ENCODE measurements around the gene ZNF766. TPM values are rescaled to one million over a fixed set of nuclear protein-coding genes. Genes with fewer than 3 reads are reported as not detected.

The ZNF766 gene
- total RNA-seq = 21.5 and 22.9 TPM in 2 replicates
- long read RNA-seq, full-length matches to known transcripts = 81 of 91 reads
- long read RNA-seq, partial matches to known transcripts = 5 of 91 reads
- long read RNA-seq, other reads (novel, unspliced or antisense) = 5 of 91 reads

DNA sequence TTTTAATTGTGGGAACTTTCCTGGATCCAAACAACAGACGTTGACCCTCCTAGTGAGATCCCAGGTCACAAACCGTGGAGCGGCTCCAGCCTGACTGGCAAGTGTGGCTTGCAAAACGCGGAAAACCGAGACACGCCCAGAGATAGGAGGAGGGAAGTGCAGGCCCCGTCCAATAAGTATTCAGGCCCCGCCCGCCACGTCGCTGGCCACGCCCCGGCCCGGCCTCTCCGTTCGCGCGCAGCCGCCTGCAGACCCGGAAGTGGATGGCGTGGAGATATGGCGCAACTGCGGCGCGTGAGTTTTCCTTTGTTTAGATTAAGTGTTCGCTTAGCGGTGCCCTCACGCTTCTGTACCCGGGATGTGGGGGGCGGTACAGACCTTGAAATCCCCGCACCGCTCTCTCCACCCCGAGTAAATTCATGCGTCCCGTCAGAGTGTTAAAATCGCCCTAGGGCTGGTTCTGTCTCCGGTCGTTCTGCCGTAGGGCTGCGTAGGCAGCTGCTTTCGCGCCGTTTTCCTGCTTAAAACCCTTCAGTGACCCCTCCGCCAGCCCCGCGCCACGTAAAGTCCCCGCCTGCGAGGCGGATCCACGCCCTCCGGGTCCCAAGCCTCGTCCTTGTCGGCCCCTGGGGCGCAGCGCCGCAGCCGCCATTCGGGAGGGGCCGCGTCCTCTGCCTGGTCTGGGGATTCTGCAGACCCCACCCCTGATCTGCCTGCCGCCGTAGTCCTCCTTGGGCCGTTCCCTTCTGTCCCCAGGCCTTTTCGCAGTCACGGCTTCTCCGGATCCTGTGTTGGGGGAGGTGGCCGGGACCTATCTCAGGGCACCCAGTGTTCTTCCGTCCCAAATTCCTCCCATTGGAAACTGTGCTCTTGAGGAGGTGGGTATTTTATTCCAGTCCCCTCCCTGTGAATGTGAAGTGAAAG is at the start of gene ZNF766:
Gene ZNF766, plus strand, starts transcription at position 250 of the 924 bp plus-strand sequence. Its CDS starts 27 bp downstream, at position 277.
- TF ChIP-seq, protein P1, sequence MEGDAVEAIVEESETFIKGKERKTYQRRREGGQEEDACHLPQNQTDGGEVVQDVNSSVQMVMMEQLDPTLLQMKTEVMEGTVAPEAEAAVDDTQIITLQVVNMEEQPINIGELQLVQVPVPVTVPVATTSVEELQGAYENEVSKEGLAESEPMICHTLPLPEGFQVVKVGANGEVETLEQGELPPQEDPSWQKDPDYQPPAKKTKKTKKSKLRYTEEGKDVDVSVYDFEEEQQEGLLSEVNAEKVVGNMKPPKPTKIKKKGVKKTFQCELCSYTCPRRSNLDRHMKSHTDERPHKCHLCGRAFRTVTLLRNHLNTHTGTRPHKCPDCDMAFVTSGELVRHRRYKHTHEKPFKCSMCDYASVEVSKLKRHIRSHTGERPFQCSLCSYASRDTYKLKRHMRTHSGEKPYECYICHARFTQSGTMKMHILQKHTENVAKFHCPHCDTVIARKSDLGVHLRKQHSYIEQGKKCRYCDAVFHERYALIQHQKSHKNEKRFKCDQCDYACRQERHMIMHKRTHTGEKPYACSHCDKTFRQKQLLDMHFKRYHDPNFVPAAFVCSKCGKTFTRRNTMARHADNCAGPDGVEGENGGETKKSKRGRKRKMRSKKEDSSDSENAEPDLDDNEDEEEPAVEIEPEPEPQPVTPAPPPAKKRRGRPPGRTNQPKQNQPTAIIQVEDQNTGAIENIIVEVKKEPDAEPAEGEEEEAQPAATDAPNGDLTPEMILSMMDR (conservative IDR thresholded peaks at IDR 0.05) = no peak
- peak within 1 kb of the TSS; percentile 98 for H3K27ac Mint-ChIP-seq (ENCODE audit: unreplicated experiment)
- peaks cover 40% of the 10 kb centered on the region for H3K36me3 Mint-ChIP-seq (ENCODE audit: low read depth)
- peaks cover 31% of the 10 kb centered on the region for H3K4me1 Mint-ChIP-seq
- no peaks in the 10 kb centered on the region for H3K27me3 Mint-ChIP-seq (ENCODE audit: low read depth)
- DNase-seq (ENCODE audit: low read depth, low spot score) = peak; percentile 93
- H3K4me3 Mint-ChIP-seq = peak within 1 kb of the TSS; percentile 96
- peaks cover 14% of the 10 kb centered on the region for H3K9me3 Mint-ChIP-seq

DNA sequence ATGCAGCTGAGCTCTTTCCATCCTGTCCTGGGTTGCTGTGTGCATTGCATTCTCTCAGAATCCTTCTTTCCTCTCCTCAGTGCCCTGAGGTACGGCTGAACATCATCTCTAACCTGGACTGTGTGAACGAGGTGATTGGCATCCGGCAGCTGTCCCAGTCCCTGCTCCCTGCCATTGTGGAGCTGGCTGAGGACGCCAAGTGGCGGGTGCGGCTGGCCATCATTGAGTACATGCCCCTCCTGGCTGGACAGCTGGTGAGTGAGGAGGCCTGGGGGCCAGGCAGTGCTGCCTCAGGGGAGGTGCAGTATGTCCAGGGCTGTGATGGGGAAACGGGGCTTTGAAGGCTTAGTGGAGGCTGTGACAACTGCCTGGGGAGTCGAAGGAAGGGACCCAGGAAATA is 49.8 kb upstream of the ZNF766 start:
- Mint-ChIP-seq H3K36me3 (ENCODE audit: low read depth) (peaks cover 32% of the 10 kb centered on the region), H3K27ac (ENCODE audit: unreplicated experiment) (no peak overlapping the region), H3K4me1 (no peaks in the 10 kb centered on the region), H3K9me3 (no peaks in the 10 kb centered on the region), H3K27me3 (ENCODE audit: low read depth) (no peaks in the 10 kb centered on the region), H3K4me3 (no peak overlapping the region)
- TF ChIP-seq, protein P1 (conservative IDR thresholded peaks at IDR 0.05) = no peak
- no peak for DNase-seq (ENCODE audit: low read depth, low spot score)

DNA sequence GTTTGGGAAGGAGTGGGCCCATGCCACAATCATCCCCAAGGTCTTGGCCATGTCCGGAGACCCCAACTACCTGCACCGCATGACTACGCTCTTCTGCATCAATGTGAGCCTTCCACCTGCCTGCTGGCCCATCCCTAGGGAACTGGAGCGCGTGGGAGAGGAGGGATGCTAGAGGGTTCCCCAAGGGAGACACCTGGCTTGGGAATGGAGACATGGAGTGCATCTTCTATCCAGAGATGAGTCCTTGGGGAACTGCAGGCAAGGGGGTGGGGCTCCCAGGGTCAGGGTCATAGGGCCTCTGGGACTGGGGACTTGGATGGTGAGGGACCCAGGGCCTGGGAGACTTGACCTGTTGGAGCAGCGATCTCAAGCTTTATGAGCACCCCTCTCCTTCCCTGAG is 48.4 kb upstream of the ZNF766 start:
- TF ChIP-seq, protein P1 (conservative IDR thresholded peaks at IDR 0.05) = no peak
- DNase-seq (ENCODE audit: low read depth, low spot score) = no peak
- no peak overlapping the region for H3K27ac Mint-ChIP-seq (ENCODE audit: unreplicated experiment)
- no peaks in the 10 kb centered on the region for H3K9me3 Mint-ChIP-seq
- H3K36me3 Mint-ChIP-seq (ENCODE audit: low read depth) = peaks cover 38% of the 10 kb centered on the region
- H3K4me1 Mint-ChIP-seq = no peaks in the 10 kb centered on the region
- no peak overlapping the region for H3K4me3 Mint-ChIP-seq
- H3K27me3 Mint-ChIP-seq (ENCODE audit: low read depth) = no peaks in the 10 kb centered on the region

DNA sequence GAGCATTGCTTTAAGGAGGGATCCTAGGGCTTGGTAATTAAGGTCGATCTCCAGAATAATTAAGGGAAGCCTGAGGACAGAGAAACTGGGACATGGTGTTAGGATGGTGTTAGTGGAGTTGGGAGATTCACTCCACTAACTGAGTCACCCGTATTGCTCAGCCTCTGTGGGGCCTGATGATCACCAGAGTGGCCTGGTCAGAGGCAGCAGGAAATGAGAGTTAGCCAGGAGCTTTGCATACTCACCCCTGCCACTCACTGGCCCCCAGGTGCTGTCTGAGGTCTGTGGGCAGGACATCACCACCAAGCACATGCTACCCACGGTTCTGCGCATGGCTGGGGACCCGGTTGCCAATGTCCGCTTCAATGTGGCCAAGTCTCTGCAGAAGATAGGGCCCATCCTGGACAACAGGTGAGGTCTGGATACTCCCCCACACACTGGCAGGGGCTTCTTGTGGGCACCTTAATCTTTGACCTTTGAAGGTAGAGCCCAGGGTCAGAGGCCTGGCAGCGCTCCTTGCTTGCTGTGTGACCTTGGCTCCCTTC is 47.5 kb upstream of the ZNF766 start:
- DNase-seq (ENCODE audit: low read depth, low spot score) = no peak
- H3K27ac Mint-ChIP-seq (ENCODE audit: unreplicated experiment) = no peak overlapping the region
- TF ChIP-seq, protein P1 (conservative IDR thresholded peaks at IDR 0.05) = no peak
- peaks cover 47% of the 10 kb centered on the region for H3K36me3 Mint-ChIP-seq (ENCODE audit: low read depth)
- no peaks in the 10 kb centered on the region for H3K9me3 Mint-ChIP-seq
- no peaks in the 10 kb centered on the region for H3K27me3 Mint-ChIP-seq (ENCODE audit: low read depth)
- H3K4me1 Mint-ChIP-seq = no peaks in the 10 kb centered on the region
- H3K4me3 Mint-ChIP-seq = no peak overlapping the region

DNA sequence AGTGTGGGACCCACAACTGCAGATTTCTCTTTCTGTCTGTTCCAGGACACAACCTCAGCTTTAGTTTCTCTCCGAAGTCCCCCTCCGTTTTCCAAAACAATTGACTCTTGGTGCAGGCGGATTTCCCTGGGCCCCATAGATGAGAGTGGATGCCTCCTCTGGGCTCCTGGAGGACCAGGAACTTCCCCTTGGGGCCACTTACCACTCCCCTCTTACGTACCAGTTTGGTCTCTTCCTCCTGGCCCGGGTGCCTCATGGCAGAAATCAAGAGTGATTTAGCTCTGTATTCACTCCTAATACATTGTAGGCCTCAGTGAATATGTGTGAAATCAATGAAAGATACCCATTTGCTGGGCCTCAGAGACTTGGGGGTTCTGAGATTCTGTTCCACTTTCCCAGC is 45.2 kb upstream of the ZNF766 start:
- H3K36me3 Mint-ChIP-seq (ENCODE audit: low read depth) = peaks cover 50% of the 10 kb centered on the region
- no peaks in the 10 kb centered on the region for H3K9me3 Mint-ChIP-seq
- no peaks in the 10 kb centered on the region for H3K4me1 Mint-ChIP-seq
- no peaks in the 10 kb centered on the region for H3K27me3 Mint-ChIP-seq (ENCODE audit: low read depth)
- no peak overlapping the region for H3K27ac Mint-ChIP-seq (ENCODE audit: unreplicated experiment)
- no peak overlapping the region for H3K4me3 Mint-ChIP-seq
- no peak for DNase-seq (ENCODE audit: low read depth, low spot score)
- TF ChIP-seq, protein P1 (conservative IDR thresholded peaks at IDR 0.05) = no peak
